ENCODE measurements around the gene DYSF.

DNA sequence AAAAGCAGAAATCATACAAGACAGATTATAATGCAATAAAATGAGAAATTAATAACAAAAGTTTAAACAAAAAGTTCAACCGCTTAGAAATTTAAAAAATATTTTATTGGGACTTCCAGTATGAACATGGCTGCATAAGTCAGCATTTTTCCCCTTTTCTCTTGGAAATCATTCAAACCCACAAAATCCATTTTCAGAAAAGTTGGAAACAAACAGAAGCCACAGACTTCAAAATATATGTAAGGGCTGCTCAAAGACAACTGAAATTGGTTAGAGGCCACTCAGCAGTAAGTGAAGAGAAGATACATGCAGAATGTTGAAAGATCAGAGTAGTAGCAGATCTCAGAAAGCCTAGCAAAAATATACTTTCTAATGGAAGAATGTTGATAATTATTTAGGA, 194.0 kb downstream of the DYSF start:
- TF ChIP-seq GATA2 (IDR thresholded peaks at IDR 0.05; ENCODE audit: low read depth, low read length), result no peak
- TF ChIP-seq GATA3 (IDR thresholded peaks at IDR 0.05; ENCODE audit: low read depth, low read length), result no peak

Data from SH-SY5Y (cell line).